HG03558 (cell line): ENCODE data around the gene SLC6A9.

Experiments used
- ATAC-seq: cut with Tn5 transposase; IDR thresholded peaks from one replicate; pipeline ENCODE4 v1.9.1; 2021; ENCODE audit warnings: moderate number of reproducible peaks; ENCODE audit not compliant: unreplicated experiment; ENCODE audit errors: extremely low read depth

The SLC6A9 gene

DNA sequence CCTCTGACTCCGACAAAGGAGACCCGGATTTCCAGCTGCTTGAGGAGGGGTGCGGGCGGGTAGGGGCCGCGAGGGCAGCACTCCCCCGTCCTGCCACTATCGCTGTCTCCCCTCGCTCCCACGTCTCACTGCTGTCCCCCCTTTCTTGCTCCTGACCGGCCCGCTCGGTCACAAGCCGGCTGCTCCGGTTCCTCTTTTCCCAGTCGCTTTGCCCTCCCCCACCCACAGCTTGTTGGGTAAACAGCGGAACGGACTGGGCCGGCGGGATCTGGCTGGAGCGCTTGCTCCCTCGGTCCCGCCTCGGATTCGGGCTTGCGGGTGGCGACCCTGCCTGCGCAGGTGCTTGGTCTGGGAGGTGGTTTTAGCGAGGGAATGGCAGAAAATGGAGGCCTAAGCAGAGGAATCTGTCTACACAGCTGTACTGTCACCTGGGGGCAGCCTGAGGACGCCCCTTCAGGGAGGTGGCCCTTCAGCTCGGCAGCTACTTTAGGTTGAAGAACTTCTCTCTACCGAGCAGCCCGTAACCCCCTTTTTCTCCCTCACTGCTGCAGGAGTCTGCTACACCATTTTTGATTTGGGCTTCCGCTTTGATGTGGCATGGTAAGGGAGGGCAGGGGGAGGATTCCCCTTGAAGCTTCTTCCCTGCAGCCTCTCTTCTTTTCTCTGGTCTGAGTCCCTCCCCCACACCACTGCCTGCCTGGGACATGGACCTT lies 55.9 kb downstream of the SLC6A9 start:
- ATAC-seq: no peak

- no peak for ATAC-seq
Observed at GRCh38 chr1:43974443-43975248, 56.6 kb downstream of the SLC6A9 start, which contains the start of gene ATP6V0B. TSS of gene ATP6V0B (plus strand) at chr1:43974960. CDS start at chr1:43975041, 81 bp downstream.

- ATAC-seq: no peak
Observed at GRCh38 chr1:43973981-43974442, 57.2 kb downstream of the SLC6A9 start.

DNA sequence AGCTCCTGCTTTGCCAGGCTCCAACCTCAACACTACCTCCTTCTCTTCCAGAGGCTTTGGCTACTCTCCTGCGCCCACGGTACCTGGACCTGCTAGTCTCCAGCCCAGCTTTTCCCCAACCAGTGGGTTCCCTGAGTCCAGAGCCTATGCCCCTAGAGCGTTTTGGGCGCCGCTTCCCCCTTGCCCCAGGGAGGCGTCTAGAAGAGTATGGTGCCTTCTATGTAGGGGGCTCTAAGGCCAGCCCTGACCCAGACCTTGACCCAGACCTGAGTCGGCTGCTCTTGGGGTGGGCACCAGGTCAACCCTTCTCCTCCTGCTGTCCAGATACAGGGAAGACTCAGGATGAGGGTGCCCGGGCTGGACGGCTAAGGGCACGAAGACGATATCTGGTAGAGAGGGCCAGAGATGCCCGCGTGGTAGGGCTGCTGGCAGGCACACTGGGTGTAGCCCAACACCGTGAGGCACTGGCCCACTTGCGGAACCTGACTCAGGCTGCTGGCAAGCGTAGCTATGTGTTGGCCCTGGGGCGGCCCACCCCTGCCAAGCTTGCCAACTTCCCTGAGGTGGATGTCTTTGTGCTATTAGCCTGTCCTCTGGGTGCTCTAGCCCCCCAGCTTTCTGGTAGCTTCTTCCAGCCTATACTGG lies 59.8 kb downstream of the SLC6A9 start:
- no peak for ATAC-seq

- ATAC-seq: no peak
Observed at GRCh38 chr1:43970911-43971310, 60.4 kb downstream of the SLC6A9 start.

- ATAC-seq: no peak
Observed at GRCh38 chr1:43970502-43970901, 60.8 kb downstream of the SLC6A9 start.

DNA sequence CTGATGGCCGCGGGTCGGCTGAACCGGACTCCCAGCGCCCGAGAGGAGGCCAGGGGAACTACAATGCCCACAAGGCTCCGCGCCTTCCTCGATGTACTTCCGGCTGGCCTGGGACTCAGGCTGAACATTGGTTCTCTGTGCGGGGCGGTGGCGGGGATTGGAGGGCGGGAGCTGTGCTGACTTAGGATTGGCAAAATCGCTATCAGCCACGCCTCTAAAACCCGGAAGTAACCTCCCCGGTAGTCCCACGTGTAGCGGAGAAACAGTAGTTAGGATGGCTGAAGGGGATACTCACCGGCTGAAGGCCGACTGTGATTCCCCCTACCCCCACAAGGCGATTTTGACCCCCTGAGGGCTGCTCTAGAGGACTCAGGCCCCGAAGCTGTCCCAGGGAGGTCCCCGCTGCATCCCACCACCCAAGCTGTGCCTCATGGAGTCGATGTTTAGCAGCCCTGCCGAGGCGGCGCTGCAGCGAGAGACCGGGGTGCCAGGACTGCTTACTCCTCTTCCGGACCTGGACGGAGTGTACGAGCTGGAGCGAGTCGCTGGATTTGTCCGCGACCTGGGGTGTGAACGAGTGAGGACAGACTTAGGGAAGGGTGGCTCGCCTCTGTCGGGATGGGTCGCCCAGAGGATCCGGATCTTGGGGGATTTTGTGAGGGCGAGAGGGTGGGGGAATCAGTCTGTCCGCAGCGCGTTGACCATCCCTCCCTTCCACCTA lies 61.4 kb downstream of the SLC6A9 start, which contains the start of gene DPH2:
Gene DPH2 (plus strand): TSS at position 265 of the 721 bp plus-strand sequence. CDS start 166 bp downstream, at position 431.
- ATAC-seq: no peak

GRCh38 chr1:43969416-43969745 lies 61.9 kb downstream of the SLC6A9 start:
- ATAC-seq: no peak

DNA sequence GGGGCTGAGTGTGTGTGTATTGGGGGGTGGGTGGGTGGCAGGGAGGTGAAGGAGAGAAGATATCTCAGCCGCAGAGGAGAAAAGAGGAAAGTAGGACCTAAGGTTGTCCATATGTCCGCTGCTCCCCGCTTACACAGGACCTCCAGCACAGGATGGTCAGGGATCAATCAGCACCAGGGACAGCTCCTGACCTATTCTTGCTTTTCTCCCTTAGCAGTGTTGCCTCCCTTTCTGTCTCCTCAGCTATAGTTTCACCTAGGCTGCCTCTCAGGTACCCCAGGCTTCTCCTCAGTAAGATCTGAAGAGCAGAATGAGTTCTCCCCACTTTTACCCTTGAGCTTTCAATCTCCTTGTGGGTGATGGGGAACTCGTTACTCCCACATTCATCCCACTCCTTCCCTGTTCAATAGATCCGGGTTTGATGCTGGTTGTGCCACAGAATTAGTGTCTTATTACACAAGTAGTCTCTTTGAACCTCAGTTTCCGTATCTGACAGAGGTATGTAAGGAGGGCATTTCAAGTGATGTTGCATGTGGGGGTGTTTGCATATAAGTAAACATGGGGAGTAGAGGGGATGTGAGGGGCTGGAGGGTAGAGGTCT lies 62.8 kb downstream of the SLC6A9 start:
- ATAC-seq: no peak

DNA sequence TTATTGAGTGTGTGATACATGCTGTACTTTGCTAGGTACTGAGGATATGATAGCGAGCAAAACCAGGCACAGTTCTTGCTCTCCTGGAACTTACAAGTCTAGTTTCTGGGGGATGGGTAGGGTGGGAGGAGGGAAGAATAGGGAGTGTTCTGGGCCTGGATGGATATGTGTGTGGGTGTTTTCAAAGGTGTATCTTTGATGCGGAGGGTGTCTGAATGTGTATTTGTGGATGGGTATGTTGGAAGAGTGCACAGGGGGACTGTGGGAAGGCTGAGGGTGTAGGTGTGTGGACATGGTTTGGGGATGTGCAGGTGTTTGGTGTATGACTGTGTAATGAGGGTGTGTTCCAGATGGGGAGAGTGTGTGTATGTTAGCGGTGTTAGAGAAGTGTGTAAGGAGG lies 65.9 kb downstream of the SLC6A9 start:
- no peak for ATAC-seq

DNA sequence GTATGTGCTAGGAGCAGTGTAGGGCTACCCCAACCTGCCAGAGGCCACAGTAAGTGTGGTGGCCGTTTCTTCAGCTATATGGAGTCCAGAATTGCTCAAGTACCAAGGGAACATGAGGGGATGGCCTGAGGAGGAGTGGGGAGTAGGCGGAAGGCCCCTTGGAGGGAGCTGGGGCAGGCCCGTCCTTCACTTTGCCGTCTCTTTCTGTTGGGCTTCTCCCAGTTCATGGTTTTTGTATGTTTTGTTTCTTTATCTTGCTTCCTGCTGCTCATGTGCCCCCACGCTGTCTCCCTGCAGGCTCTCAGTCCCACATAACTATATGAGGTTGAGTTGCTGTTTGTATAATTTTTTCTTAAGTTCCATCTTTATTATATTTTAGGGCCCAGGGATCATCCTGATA lies 67.4 kb downstream of the SLC6A9 start:
- no peak for ATAC-seq

- ATAC-seq: no peak
Observed at GRCh38 chr1:43963006-43963405, 68.3 kb downstream of the SLC6A9 start.

DNA sequence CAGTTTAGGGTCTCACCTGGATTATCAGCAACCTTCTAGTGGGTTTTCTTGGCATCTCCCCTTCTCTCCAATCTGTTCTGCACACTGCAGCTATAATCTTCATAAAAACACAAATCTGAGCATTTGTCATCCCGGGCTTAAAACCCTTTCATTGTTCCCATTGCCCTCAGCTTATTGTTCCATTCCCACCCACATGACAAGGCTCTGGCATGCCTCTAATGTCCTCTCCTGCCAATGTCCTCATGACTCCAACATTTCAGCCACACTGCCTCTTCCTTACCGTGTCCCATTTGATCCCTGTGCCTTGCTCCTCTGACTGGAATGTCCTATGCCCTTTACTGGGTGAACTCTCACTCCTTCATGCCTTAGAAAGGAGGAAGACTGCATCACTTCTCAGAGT lies 68.9 kb downstream of the SLC6A9 start:
- ATAC-seq: no peak

- no peak for ATAC-seq
Observed at GRCh38 chr1:43961692-43962091, 69.6 kb downstream of the SLC6A9 start.

- no peak for ATAC-seq
Observed at GRCh38 chr1:43960798-43961197, 70.5 kb downstream of the SLC6A9 start.

- no peak for ATAC-seq
Observed at GRCh38 chr1:43958351-43959255, 72.7 kb downstream of the SLC6A9 start.

DNA sequence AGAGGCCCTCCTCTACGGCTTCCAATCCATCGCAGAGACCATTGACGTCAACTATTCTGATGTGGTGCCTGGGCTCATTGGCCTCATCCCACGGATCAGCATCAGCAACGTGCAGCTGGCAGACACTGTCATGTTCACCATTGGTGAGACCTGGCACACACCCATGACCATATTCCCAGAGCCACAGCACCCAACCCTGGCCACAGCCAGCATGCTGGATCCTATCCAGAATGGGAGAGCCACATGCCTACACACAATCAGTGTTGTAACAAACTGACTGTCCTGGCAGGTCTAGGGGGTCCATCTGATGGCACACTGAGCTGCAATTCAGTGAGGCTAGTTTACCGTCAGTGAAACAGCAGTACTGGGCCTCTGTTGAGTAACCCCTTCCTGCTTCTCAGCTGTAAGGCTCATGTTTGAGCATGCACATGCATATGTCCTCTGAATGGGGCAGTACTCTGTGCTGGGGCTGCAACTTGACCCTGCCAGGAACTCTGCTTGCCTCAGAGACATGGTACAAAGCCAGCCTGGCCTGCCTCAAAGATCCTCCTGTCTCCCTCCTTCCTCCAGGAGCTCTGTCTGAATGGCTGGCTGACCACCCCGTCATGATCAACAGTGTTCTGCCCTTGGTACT lies 73.7 kb downstream of the SLC6A9 start:
- no peak for ATAC-seq

- no peak for ATAC-seq
Observed at GRCh38 chr1:43956234-43956633, 75.0 kb downstream of the SLC6A9 start.

- no peak for ATAC-seq
Observed at GRCh38 chr1:43954036-43954435, 77.2 kb downstream of the SLC6A9 start.
